Left ventricle myocardium superior (tissue), 1 donor: ENCODE data around the gene LELP1. TPM values are rescaled to one million over a fixed set of nuclear protein-coding genes. Genes with fewer than 3 reads are reported as not detected.

Experiments used
- total RNA-seq: library from RNA; stranded (reverse); fragmentation: NEBNext Ultra II Directional; extraction: Animal tissue kit (Norgen Biotek cat#: 25700); gene quantifications from one replicate; pipeline ENCODE4 v1.2.1, GENCODE V29; 2021
- donor health status: DM: no; HTN: yes; CAD: no; lungs with severe emphysema.

LELP1 gene
- total RNA-seq, 1 donor from 2014 or later = not detected

Other genes starting within 250 kb of the LELP1 start
- gene SPRR4, start 232.8 kb upstream of the LELP1 start, total RNA-seq = not detected
- gene SPRR1A, start 219.3 kb upstream of the LELP1 start, total RNA-seq = not detected
- not detected for gene SPRR3, start 201.7 kb upstream of the LELP1 start, total RNA-seq
- gene SPRR1B, start 172.2 kb upstream of the LELP1 start, total RNA-seq = not detected
- gene SPRR2D, start 162.3 kb upstream of the LELP1 start, total RNA-seq = not detected
- not detected for gene SPRR2A, start 145.9 kb upstream of the LELP1 start, total RNA-seq
- not detected for gene SPRR2B, start 131.8 kb upstream of the LELP1 start, total RNA-seq
- not detected for gene SPRR2E, start 108.9 kb upstream of the LELP1 start, total RNA-seq
- gene SPRR2F, start 89.9 kb upstream of the LELP1 start, total RNA-seq = not detected
- not detected for gene SPRR2G, start 52.5 kb upstream of the LELP1 start, total RNA-seq
- not detected for gene PRR9, start 14.2 kb downstream of the LELP1 start, total RNA-seq
- gene LORICRIN, start 56.3 kb downstream of the LELP1 start, total RNA-seq = not detected
- not detected for gene PGLYRP3, start 109.5 kb downstream of the LELP1 start, total RNA-seq
- gene PGLYRP4, start 145.4 kb downstream of the LELP1 start, total RNA-seq = not detected
- 87.0 TPM for gene S100A9, start 154.4 kb downstream of the LELP1 start, total RNA-seq
- 3.5 TPM for gene S100A12, start 172.2 kb downstream of the LELP1 start, total RNA-seq
- 40.7 TPM for gene S100A8, start 187.6 kb downstream of the LELP1 start, total RNA-seq
- not detected for gene S100A7A, start 213.1 kb downstream of the LELP1 start, total RNA-seq